Neural crest cell (in vitro differentiated cells): Measurements from ENCODE around the gene PLXNB3. TPM values are rescaled to one million over a fixed set of nuclear protein-coding genes. Genes with fewer than 3 reads are reported as not detected.

Source experiments
- DNase-seq: peaks from one replicate; pipeline ENCODE4 v3.0.0; 2021; ENCODE audit warnings: low read depth, mixed read lengths, low spot score
- H3K27ac Mint-ChIP-seq: one replicate; pipeline ENCODE4 v1.8.0; 2021; ENCODE audit warnings: mild to moderate bottlenecking, mixed read lengths; ENCODE audit not compliant: unreplicated experiment
- H3K27me3 Mint-ChIP-seq: 2 replicates; pipeline ENCODE4 v1.8.0; 2021; ENCODE audit warnings: low read depth, mild to moderate bottlenecking, mixed read lengths
- H3K36me3 Mint-ChIP-seq: 2 replicates; pipeline ENCODE4 v1.8.0; 2021; ENCODE audit warnings: low read depth, mild to moderate bottlenecking, mixed read lengths
- H3K4me1 Mint-ChIP-seq: 2 replicates; pipeline ENCODE4 v1.8.0; 2021; ENCODE audit warnings: mixed read lengths
- H3K4me3 Mint-ChIP-seq: one replicate; pipeline ENCODE4 v1.8.0; 2021; ENCODE audit warnings: mild to moderate bottlenecking, mixed read lengths
- H3K9me3 Mint-ChIP-seq: 2 replicates; pipeline ENCODE4 v1.8.0; 2021; ENCODE audit warnings: mixed read lengths
- total RNA-seq: library from RNA; stranded (reverse); gene quantifications from 2 replicates; pipeline ENCODE4 v1.2.1, GENCODE V29; 2021
- TF ChIP-seq, protein P1 (sequence below): fragments of 200-600 bp; sonication (generic); conservative IDR thresholded peaks from 2 replicates; pipeline ENCODE4 v1.5.0; 2021; ENCODE audit warnings: antibody characterized with exemption, mild to moderate bottlenecking

Gene PLXNB3
- total RNA-seq, 1 donor from 2014 or later: 15.7 TPM

GRCh38 chrX:153722704-153723350 lies 41.2 kb upstream of the PLXNB3 start:
- Mint-ChIP-seq H3K27me3 (no peaks in the 10 kb centered on the region), H3K4me1 (peaks cover 24% of the 10 kb centered on the region), H3K36me3 (peaks cover 5% of the 10 kb centered on the region), H3K4me3 (peak overlapping the region; percentile 86), H3K9me3 (no peaks in the 10 kb centered on the region), H3K27ac (no peak overlapping the region)
- no peak for DNase-seq
- TF ChIP-seq, protein P1, sequence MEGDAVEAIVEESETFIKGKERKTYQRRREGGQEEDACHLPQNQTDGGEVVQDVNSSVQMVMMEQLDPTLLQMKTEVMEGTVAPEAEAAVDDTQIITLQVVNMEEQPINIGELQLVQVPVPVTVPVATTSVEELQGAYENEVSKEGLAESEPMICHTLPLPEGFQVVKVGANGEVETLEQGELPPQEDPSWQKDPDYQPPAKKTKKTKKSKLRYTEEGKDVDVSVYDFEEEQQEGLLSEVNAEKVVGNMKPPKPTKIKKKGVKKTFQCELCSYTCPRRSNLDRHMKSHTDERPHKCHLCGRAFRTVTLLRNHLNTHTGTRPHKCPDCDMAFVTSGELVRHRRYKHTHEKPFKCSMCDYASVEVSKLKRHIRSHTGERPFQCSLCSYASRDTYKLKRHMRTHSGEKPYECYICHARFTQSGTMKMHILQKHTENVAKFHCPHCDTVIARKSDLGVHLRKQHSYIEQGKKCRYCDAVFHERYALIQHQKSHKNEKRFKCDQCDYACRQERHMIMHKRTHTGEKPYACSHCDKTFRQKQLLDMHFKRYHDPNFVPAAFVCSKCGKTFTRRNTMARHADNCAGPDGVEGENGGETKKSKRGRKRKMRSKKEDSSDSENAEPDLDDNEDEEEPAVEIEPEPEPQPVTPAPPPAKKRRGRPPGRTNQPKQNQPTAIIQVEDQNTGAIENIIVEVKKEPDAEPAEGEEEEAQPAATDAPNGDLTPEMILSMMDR: no peak

GRCh38 chrX:153723351-153724251 lies 40.4 kb upstream of the PLXNB3 start:
- no peak for DNase-seq
- TF ChIP-seq, protein P1: no peak
- Mint-ChIP-seq H3K4me1 (peaks cover 26% of the 10 kb centered on the region), H3K4me3 (peak overlapping the region; percentile 86), H3K27ac (peak overlapping the region; percentile 57), H3K27me3 (no peaks in the 10 kb centered on the region), H3K9me3 (no peaks in the 10 kb centered on the region), H3K36me3 (peaks cover 5% of the 10 kb centered on the region)

DNA sequence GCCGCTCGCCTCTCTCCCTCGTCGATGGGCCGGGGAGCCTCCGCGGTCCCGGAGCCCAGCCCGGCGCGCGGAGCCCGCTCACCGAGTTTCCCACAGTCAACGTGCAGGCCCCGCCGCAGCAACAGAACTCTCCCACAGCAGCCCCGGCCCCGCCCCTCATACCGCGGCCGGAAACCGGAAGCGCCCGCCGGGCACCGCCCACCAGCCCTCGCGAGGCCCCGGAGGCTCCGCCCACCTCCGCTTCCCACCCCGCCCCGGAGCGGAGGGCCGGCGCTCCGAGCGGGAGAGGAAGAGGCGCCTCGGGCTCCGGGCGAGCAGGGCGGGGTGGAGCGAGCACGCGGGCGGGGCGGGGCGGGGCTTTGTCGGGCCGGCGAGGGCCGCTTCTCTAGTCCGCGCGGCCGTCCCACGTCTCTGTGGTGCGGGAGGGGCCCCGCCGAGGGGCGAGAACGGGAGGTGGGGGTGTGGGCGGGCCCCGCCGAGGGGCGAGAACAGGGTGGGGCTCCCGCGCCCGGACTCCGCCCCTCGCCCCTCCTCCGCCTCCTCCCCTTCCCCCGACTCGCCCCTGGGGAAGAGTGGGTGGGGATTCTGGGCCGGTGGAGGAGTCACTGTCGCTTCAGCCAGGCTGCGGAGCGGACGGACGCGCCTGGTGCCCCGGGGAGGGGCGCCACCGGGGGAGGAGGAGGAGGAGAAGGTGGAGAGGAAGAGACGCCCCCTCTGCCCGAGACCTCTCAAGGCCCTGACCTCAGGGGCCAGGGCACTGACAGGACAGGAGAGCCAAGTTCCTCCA lies 39.6 kb upstream of the PLXNB3 start, which contains the start of the genes ABCD1 and BCAP31:
TSS of gene ABCD1 (plus strand) at position 605 of the 787 bp plus-strand sequence. CDS start 411 bp downstream, outside the sequence.
TSS of gene BCAP31 (minus strand) at position 136 of the 787 bp plus-strand sequence. CDS start 1,143 bp downstream, outside the sequence.
- H3K27ac Mint-ChIP-seq: peak within 1 kb of the TSS; percentile 57
- peak; percentile 76 for DNase-seq
- peaks cover 2% of the 10 kb centered on the region for H3K36me3 Mint-ChIP-seq
- TF ChIP-seq, protein P1: no peak
- H3K9me3 Mint-ChIP-seq: no peaks in the 10 kb centered on the region
- no peaks in the 10 kb centered on the region for H3K27me3 Mint-ChIP-seq
- H3K4me3 Mint-ChIP-seq: peak within 1 kb of the TSS; percentile 86
- H3K4me1 Mint-ChIP-seq: peaks cover 26% of the 10 kb centered on the region

DNA sequence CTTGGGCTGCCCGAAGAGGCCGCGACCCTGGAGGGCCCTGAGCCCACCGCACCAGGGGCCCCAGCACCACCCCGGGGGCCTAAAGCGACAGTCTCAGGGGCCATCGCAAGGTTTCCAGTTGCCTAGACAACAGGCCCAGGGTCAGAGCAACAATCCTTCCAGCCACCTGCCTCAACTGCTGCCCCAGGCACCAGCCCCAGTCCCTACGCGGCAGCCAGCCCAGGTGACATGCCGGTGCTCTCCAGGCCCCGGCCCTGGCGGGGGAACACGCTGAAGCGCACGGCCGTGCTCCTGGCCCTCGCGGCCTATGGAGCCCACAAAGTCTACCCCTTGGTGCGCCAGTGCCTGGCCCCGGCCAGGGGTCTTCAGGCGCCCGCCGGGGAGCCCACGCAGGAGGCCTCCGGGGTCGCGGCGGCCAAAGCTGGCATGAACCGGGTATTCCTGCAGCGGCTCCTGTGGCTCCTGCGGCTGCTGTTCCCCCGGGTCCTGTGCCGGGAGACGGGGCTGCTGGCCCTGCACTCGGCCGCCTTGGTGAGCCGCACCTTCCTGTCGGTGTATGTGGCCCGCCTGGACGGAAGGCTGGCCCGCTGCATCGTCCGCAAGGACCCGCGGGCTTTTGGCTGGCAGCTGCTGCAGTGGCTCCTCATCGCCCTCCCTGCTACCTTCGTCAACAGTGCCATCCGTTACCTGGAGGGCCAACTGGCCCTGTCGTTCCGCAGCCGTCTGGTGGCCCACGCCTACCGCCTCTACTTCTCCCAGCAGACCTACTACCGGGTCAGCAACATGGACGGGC lies 38.8 kb upstream of the PLXNB3 start:
- H3K4me1 Mint-ChIP-seq: peaks cover 26% of the 10 kb centered on the region
- no peaks in the 10 kb centered on the region for H3K27me3 Mint-ChIP-seq
- TF ChIP-seq, protein P1: no peak
- H3K27ac Mint-ChIP-seq: no peak overlapping the region
- no peaks in the 10 kb centered on the region for H3K9me3 Mint-ChIP-seq
- no peak for DNase-seq
- peaks cover 2% of the 10 kb centered on the region for H3K36me3 Mint-ChIP-seq
- peak overlapping the region; percentile 49 for H3K4me3 Mint-ChIP-seq
